Brain microvascular endothelial cell (primary cell): ENCODE results near the gene HNRNPC.

ENCODE experiments used
- DNase-seq: peaks from one replicate; pipeline ENCODE4 v3.0.0-alpha.2; 2020
- H3K27ac ChIP-seq: fragments of 250-450 bp; sonication (Bioruptor Pico); 2 replicates; pipeline ENCODE4 v1.5.1; 2020; ENCODE audit warnings: mild to moderate bottlenecking, moderate library complexity
- H3K27me3 ChIP-seq: fragments of 250-450 bp; sonication (Bioruptor Pico); replicated peaks from 2 replicates; pipeline ENCODE4 v1.5.1; 2020; ENCODE audit warnings: mild to moderate bottlenecking
- H3K36me3 ChIP-seq: fragments of 250-450 bp; sonication (Bioruptor Pico); replicated peaks from 2 replicates; pipeline ENCODE4 v1.5.1; 2020; ENCODE audit warnings: mild to moderate bottlenecking
- H3K4me3 ChIP-seq: 2 replicates; pipeline ENCODE4 v1.5.1; 2011; ENCODE audit warnings: low read depth, mild to moderate bottlenecking, control low read depth, low read length, moderate library complexity
- CTCF ChIP-seq: IDR thresholded peaks from 2 replicates; pipeline ENCODE4 v1.5.1; 2011; ENCODE audit warnings: low read depth, mild to moderate bottlenecking, moderate library complexity, low read length, control low read depth, inconsistent platforms; ENCODE audit errors: missing control alignments
- in situ Hi-C: cut with HindIII; loops from 2 replicates; pipeline ENCODE4 v1.10.0; 2017; ENCODE audit warnings: low sequenced_read_pairs, low pct_ligation_motif_present

Gene HNRNPC

GRCh38 chr14:21200752-21201461 lies 68.3 kb downstream of the HNRNPC start:
- in situ Hi-C loops = no loop called here
- H3K27ac ChIP-seq = no peak overlapping the region
- peaks cover 31% of the 10 kb centered on the region for H3K36me3 ChIP-seq
- DNase-seq = no peak
- H3K4me3 ChIP-seq = no peak overlapping the region
- H3K27me3 ChIP-seq = no peaks in the 10 kb centered on the region
- TF ChIP-seq CTCF = no peak

GRCh38 chr14:21199611-21200560 lies 69.4 kb downstream of the HNRNPC start:
- no peak for DNase-seq
- Histone ChIP-seq H3K27ac (no peak overlapping the region), H3K4me3 (no peak overlapping the region), H3K27me3 (no peaks in the 10 kb centered on the region), H3K36me3 (peaks cover 20% of the 10 kb centered on the region)
- in situ Hi-C loops = no loop called here
- TF ChIP-seq CTCF = no peak

GRCh38 chr14:21197418-21198205 lies 71.6 kb downstream of the HNRNPC start:
- no peak for TF ChIP-seq CTCF
- H3K27me3 ChIP-seq = no peaks in the 10 kb centered on the region
- H3K27ac ChIP-seq = no peak overlapping the region
- DNase-seq = no peak
- peaks cover 3% of the 10 kb centered on the region for H3K36me3 ChIP-seq
- in situ Hi-C loops = no loop called here
- H3K4me3 ChIP-seq = no peak overlapping the region

- TF ChIP-seq CTCF = no peak
- DNase-seq = no peak
- H3K4me3 ChIP-seq = no peak overlapping the region
- in situ Hi-C loops = no loop called here
- H3K27ac ChIP-seq = no peak overlapping the region
- no peaks in the 10 kb centered on the region for H3K36me3 ChIP-seq
- H3K27me3 ChIP-seq = no peaks in the 10 kb centered on the region
These were observed 74.6 kb downstream of the HNRNPC start for GRCh38 chr14:21194597-21194996.

- Histone ChIP-seq H3K27ac (no peak overlapping the region), H3K4me3 (no peak overlapping the region), H3K27me3 (no peaks in the 10 kb centered on the region), H3K36me3 (no peaks in the 10 kb centered on the region)
- DNase-seq = no peak
- no peak for TF ChIP-seq CTCF
- in situ Hi-C loops = no loop called here
These were observed 76.2 kb downstream of the HNRNPC start for GRCh38 chr14:21192875-21193535.
